K562 (cell line): ENCODE results near the gene HSD17B12. TPM values are rescaled to one million over a fixed set of nuclear protein-coding genes. Genes with fewer than 3 reads are reported as not detected.

ENCODE experiments used
- ATAC-seq: fragments of 200-7000 bp; cut with Tn5 transposase; 3 replicates; pipeline ENCODE4 v1.9.1; 2020; ENCODE audit warnings: moderate library complexity
- BruUV-seq: library from RNA; stranded (reverse); fragments of 400-500 nt; replicated peaks from 2 replicates; lab custom pipeline; 2021; lab: Mats Ljungman, UMichigan
- CTCF ChIA-PET: fragments of 300-600 bp; formaldehyde crosslinking; extraction: SDS; loops from one replicate; lab custom pipeline; 2021; ENCODE audit warnings: low intra/inter-chr PET ratio; lab: Yijun Ruan, JAX
- POLR2A ChIA-PET: fragments of 300-600, 350-650 bp; sonication (Branson Sonifier 250); formaldehyde crosslinking; extraction: SDS; loops from one replicate; lab custom pipeline; 2021; ENCODE audit warnings: antibody characterized with exemption, inconsistent platforms; lab: Yijun Ruan, JAX
- DNase-seq, 4 experiments: peaks; one replicate each; pipeline versions ENCODE4 v3.0.0 to v3.0.0-alpha.2; 2011 to 2018; ENCODE audit warnings: low spot score in 3 of 4, mixed read lengths in 3 of 4; ENCODE audit errors: extremely low read depth in 1 of 4
- FAIRE-seq: peaks from 2 replicates; lab custom pipeline; 2011; peaks lifted over from hg19 to GRCh38; lab: Jason Lieb, UNC
- H2AFZ ChIP-seq: 2 replicates; pipeline ENCODE4 v1.6.0; 2011; ENCODE audit warnings: low read depth, low read length, control low read depth, inconsistent platforms
- H3K27ac ChIP-seq: fragments of 200-600 bp; 3 replicates; pipeline ENCODE4 v1.8.0; 2011; ENCODE audit warnings: low read depth, mild to moderate bottlenecking, control low read depth, inconsistent platforms, low read length, moderate library complexity, mixed read lengths; ENCODE audit errors: extremely low read depth
- H3K27me3 ChIP-seq, 2 experiments: fragments of 300-600 bp in 1 of 2; 2 replicates in 1 of 2; 3 replicates in 1 of 2; pipeline versions ENCODE4 v1.6.0 to v1.8.0; 2011; ENCODE audit warnings: inconsistent platforms in 2 of 2, low read length in 2 of 2, mild to moderate bottlenecking in 1 of 2, mixed read lengths in 1 of 2, moderate library complexity in 1 of 2; ENCODE audit not compliant: control insufficient read depth in 2 of 2, insufficient read depth in 2 of 2
- H3K36me3 ChIP-seq: fragments of 300-600 bp; 3 replicates; pipeline ENCODE4 v1.8.0; 2011; ENCODE audit warnings: mild to moderate bottlenecking, low read length, inconsistent platforms; ENCODE audit not compliant: control insufficient read depth, insufficient read depth
- H3K4me1 ChIP-seq, 2 experiments: fragments of 200-600 bp in 1 of 2; replicated peaks in 1 of 2; 2 replicates in 1 of 2; 3 replicates in 1 of 2; pipeline versions ENCODE4 v1.5.1 to v1.8.0; 2011; ENCODE audit warnings: inconsistent platforms in 2 of 2, low read length in 2 of 2, mild to moderate bottlenecking in 1 of 2, mixed read lengths in 1 of 2, moderate library complexity in 1 of 2; ENCODE audit not compliant: control insufficient read depth in 2 of 2, insufficient read depth in 2 of 2
- H3K4me2 ChIP-seq: 2 replicates; pipeline ENCODE4 v1.6.1; 2011; ENCODE audit warnings: low read length, control low read depth, inconsistent platforms, mixed read lengths; ENCODE audit not compliant: insufficient read depth
- H3K4me3 ChIP-seq: fragments of 200-600 bp; sonication (generic), shearing (Covaris generic); 2 replicates; pipeline ENCODE4 v1.5.1; 2016; ENCODE audit warnings: control low read depth, inconsistent platforms
- H3K79me2 ChIP-seq: fragments of 200-600 bp; 3 replicates; pipeline ENCODE4 v1.8.0; 2011; ENCODE audit warnings: low read length, inconsistent platforms; ENCODE audit not compliant: control insufficient read depth, insufficient read depth
- H3K9ac ChIP-seq, 2 experiments: 2 replicates each; pipeline versions ENCODE4 v1.6.0 to v1.6.1; 2011; ENCODE audit warnings: low read depth in 2 of 2, low read length in 2 of 2, control low read depth in 1 of 2, inconsistent platforms in 1 of 2, mild to moderate bottlenecking in 1 of 2, mixed read lengths in 1 of 2; ENCODE audit not compliant: insufficient read depth in 1 of 2
- H3K9me1 ChIP-seq: one replicate; pipeline ENCODE4 v1.6.0; 2011; ENCODE audit warnings: inconsistent platforms, mild to moderate bottlenecking, low read length, moderate library complexity; ENCODE audit not compliant: control insufficient read depth, insufficient read depth
- H3K9me3 ChIP-seq: replicated peaks from 2 replicates; pipeline ENCODE4 v1.5.1; 2011; ENCODE audit warnings: low read depth, low read length, inconsistent platforms; ENCODE audit not compliant: control insufficient read depth, insufficient read depth
- H4K20me1 ChIP-seq: replicated peaks from 2 replicates; pipeline ENCODE4 v1.6.1; 2011; ENCODE audit warnings: low read length, inconsistent platforms, mixed read lengths; ENCODE audit not compliant: control insufficient read depth, insufficient read depth
- BCOR ChIP-seq: fragments of 450-650 bp; IDR thresholded peaks from 2 replicates; pipeline ENCODE4 v1.6.1; 2016
- CHAMP1 ChIP-seq: fragments of 450-650 bp; IDR thresholded peaks from 2 replicates; pipeline ENCODE4 v1.6.1; 2016; ENCODE audit warnings: mild to moderate bottlenecking
- CHCHD3 ChIP-seq: fragments of 250-450 bp; sonication (Bioruptor Pico); IDR thresholded peaks from 2 replicates; pipeline ENCODE4 v2.1.2; 2022; ENCODE audit warnings: mild to moderate bottlenecking
- FUS ChIP-seq: fragments of 200-400 bp; formaldehyde crosslinking; optimal IDR thresholded peaks from 2 replicates; pipeline ENCODE3; 2017; ENCODE audit warnings: low read depth, low read length
- KDM5B ChIP-seq: fragments of 200-600 bp; sonication (generic); IDR thresholded peaks from 2 replicates; pipeline ENCODE4 v1.6.1; 2012; ENCODE audit warnings: low read depth, mild to moderate bottlenecking, moderate library complexity, low read length, control low read depth, inconsistent platforms; ENCODE audit not compliant: insufficient replicate concordance
- LARP7 ChIP-seq: fragments of 450-650 bp; IDR thresholded peaks from 2 replicates; pipeline ENCODE4 v1.6.1; 2016
- PTBP1 ChIP-seq: fragments of 200-400 bp; formaldehyde crosslinking; IDR thresholded peaks from 2 replicates; pipeline ENCODE4 v1.6.1; 2017; ENCODE audit warnings: low read depth, low read length
- RBBP5 ChIP-seq: fragments of 200-600 bp; sonication (generic); IDR thresholded peaks from 2 replicates; pipeline ENCODE4 v1.6.1; 2012; ENCODE audit warnings: borderline replicate concordance, mild to moderate bottlenecking, low read length, control low read depth, inconsistent platforms; ENCODE audit not compliant: insufficient read depth, poor library complexity, severe bottlenecking
- RHOXF2B ChIP-seq: fragments of 250-450 bp; sonication (Bioruptor Pico); conservative IDR thresholded peaks from 2 replicates; pipeline ENCODE4 v1.5.1; 2021
- RNF2 ChIP-seq: sonication (generic); IDR thresholded peaks from 2 replicates; pipeline ENCODE4 v1.6.1; 2016
- ZNF586 ChIP-seq: fragments of 450-650 bp; formaldehyde crosslinking; conservative IDR thresholded peaks from 2 replicates; pipeline ENCODE4 v1.4.0; 2020; ENCODE audit warnings: mild to moderate bottlenecking, moderate library complexity
- WGBS: fragments of 100-300 bp; shearing (Covaris generic); methylation state at CpG from one replicate; pipeline ENCODE4 v1.1.6; 2016; ENCODE audit warnings: low coverage, mixed read lengths; ENCODE audit not compliant: insufficient coverage; ENCODE audit errors: missing lambda C conversion rate; 5-methylcytosine and 5-hydroxymethylcytosine counted together
- in situ Hi-C: fragments of 300-500 bp; cut with MboI; formaldehyde crosslinking; loops from 4 replicates; pipeline ENCODE4 v1.15.0; 2018; ENCODE audit warnings: inconsistent platforms, mixed read lengths
- intact Hi-C: fragments of 100-400 bp; cut with micrococcal nuclease; formaldehyde crosslinking; loops from 2 replicates; pipeline ENCODE4 v1.14.2; 2022
- polyA plus RNA-seq, 8 experiments: library from polyadenylated mRNA; depleted of rRNA in 4 of 8; stranded (reverse) in 5 of 8; unstranded in 3 of 8; fragments of >200 nt; fragmentation: Nextera tagmentation in 2 of 8; fragmentation: Illumina TruSeq in 1 of 8; extraction: Ambion mirVana in 2 of 8; extraction: Trizol in 1 of 8; gene quantifications; 2 replicates each; pipeline versions ENCODE4 v1.2.1 to v1.2.3, GENCODE V29; 2011 to 2014; ENCODE audit warnings: inconsistent platforms in 1 of 8, missing spikeins in 1 of 8
- total RNA-seq, 7 experiments: library from RNA; depleted of rRNA in 6 of 7; stranded (reverse); fragments of >200 nt in 6 of 7; fragmentation: Illumina TruSeq in 2 of 7; extraction: Trizol in 2 of 7; gene quantifications; 2 replicates each; pipeline versions ENCODE4 v1.2.1 to v1.2.3, GENCODE V29; 2011 to 2021; ENCODE audit warnings: low replicate concordance in 1 of 7
- TF ChIP-seq, protein P1 (sequence below), 2 experiments: IDR thresholded peaks; 2 replicates each; pipeline ENCODE4 v1.6.1; 2012; ENCODE audit warnings: improper control_type of control experiment in 2 of 2, low read depth in 2 of 2, low read length in 2 of 2, borderline replicate concordance in 1 of 2
- TF ChIP-seq, protein P2 (sequence below), 3 experiments: fragments of 200-800 bp in 1 of 3; fragments of 250-450 bp in 1 of 3; fragments of 450-650 bp in 1 of 3; sonication (Bioruptor Pico) in 1 of 3; sonication (Bioruptor generic) in 1 of 3; formaldehyde crosslinking in 1 of 3; IDR thresholded peaks; 2 replicates each; pipeline versions ENCODE4 v1.6.1 to v1.8.0; 2016 to 2022; ENCODE audit warnings: mild to moderate bottlenecking in 2 of 3, missing genetic modification characterization in 2 of 3, missing compliant biosample characterization in 1 of 3, moderate library complexity in 1 of 3

The HSD17B12 gene
- total and polyA plus RNA-seq, 9 of the 15 experiments (the other 6 are each of a cell fraction or from before 2014, with no cell fraction given), result 9.1 to 34.5 (median 23.3) TPM

- TF ChIP-seq LARP7 (no peak), FUS (no peak), RHOXF2B (CRISPR knock-in tag) (no peak), CHAMP1 (no peak), BCOR (no peak), RNF2 (no peak)
- TF ChIP-seq, protein P1, sequence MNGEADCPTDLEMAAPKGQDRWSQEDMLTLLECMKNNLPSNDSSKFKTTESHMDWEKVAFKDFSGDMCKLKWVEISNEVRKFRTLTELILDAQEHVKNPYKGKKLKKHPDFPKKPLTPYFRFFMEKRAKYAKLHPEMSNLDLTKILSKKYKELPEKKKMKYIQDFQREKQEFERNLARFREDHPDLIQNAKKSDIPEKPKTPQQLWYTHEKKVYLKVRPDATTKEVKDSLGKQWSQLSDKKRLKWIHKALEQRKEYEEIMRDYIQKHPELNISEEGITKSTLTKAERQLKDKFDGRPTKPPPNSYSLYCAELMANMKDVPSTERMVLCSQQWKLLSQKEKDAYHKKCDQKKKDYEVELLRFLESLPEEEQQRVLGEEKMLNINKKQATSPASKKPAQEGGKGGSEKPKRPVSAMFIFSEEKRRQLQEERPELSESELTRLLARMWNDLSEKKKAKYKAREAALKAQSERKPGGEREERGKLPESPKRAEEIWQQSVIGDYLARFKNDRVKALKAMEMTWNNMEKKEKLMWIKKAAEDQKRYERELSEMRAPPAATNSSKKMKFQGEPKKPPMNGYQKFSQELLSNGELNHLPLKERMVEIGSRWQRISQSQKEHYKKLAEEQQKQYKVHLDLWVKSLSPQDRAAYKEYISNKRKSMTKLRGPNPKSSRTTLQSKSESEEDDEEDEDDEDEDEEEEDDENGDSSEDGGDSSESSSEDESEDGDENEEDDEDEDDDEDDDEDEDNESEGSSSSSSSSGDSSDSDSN (IDR thresholded peaks at IDR 0.05; ENCODE audit: borderline replicate concordance in 1 of 2, low read depth in 2 of 2, low read length in 2 of 2), result no peak
These were observed 153.7 kb downstream of the HSD17B12 start (continued) for GRCh38 chr11:43834286-43834685.

DNA sequence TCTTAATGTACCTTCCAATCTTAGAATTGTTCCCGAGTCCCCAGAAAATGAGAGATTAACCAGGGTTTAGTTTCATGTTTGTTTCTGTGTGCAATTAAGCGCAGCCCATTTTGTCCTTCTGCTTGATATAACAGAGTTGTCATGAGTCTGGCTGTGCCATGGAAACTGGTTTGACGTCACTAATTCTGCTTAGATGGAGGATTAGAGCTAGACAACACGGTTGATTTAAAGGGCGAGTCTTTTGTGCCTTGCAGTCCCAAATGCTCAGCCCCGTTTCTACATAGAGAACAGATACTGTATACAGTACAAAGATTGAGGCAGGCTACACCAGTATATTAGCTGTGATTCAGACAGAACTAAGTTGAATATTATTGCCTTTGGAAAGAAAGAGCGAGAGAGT, 154.6 kb downstream of the HSD17B12 start:
- no peak overlapping the region for H3K27ac ChIP-seq
- no TSS peak for BruUV-seq
- FAIRE-seq (no peak), ATAC-seq (no peak), DNase-seq (no peak)
- WGBS, result 29% methylated on average over 7 of the region's 7 CpGs
- no peaks in the 10 kb centered on the region for H3K36me3 ChIP-seq
- H3K79me2 ChIP-seq, result no peaks in the 10 kb centered on the region
- H3K9me3 ChIP-seq, result no peaks in the 10 kb centered on the region
- POLR2A ChIA-PET, result interaction anchor here (1.2 kb wide), 1 partner anchor 21 kb away, joined by 3 read pairs; no protein-coding TSS in a partner anchor
- H3K4me1 ChIP-seq, result no peaks in the 10 kb centered on the region
- intact Hi-C loops (no loop called here), in situ Hi-C loops (no loop called here)
- no peak overlapping the region for H3K4me3 ChIP-seq
- no peaks in the 10 kb centered on the region for H4K20me1 ChIP-seq
- H3K4me2 ChIP-seq, result no peak overlapping the region
- no peak overlapping the region for H2AFZ ChIP-seq
- H3K9ac ChIP-seq, result no peak overlapping the region
- CTCF ChIA-PET, result no interaction called here
- no peaks in the 10 kb centered on the region for H3K9me1 ChIP-seq
- no peaks in the 10 kb centered on the region; a peak in 1 of 5 replicates for H3K27me3 ChIP-seq
- TF ChIP-seq RBBP5 (no peak), ZNF586 (CRISPR knock-in tag) (no peak), CHCHD3 (CRISPR knock-in tag) (no peak), PTBP1 (no peak), KDM5B (no peak)
- TF ChIP-seq, protein P2, sequence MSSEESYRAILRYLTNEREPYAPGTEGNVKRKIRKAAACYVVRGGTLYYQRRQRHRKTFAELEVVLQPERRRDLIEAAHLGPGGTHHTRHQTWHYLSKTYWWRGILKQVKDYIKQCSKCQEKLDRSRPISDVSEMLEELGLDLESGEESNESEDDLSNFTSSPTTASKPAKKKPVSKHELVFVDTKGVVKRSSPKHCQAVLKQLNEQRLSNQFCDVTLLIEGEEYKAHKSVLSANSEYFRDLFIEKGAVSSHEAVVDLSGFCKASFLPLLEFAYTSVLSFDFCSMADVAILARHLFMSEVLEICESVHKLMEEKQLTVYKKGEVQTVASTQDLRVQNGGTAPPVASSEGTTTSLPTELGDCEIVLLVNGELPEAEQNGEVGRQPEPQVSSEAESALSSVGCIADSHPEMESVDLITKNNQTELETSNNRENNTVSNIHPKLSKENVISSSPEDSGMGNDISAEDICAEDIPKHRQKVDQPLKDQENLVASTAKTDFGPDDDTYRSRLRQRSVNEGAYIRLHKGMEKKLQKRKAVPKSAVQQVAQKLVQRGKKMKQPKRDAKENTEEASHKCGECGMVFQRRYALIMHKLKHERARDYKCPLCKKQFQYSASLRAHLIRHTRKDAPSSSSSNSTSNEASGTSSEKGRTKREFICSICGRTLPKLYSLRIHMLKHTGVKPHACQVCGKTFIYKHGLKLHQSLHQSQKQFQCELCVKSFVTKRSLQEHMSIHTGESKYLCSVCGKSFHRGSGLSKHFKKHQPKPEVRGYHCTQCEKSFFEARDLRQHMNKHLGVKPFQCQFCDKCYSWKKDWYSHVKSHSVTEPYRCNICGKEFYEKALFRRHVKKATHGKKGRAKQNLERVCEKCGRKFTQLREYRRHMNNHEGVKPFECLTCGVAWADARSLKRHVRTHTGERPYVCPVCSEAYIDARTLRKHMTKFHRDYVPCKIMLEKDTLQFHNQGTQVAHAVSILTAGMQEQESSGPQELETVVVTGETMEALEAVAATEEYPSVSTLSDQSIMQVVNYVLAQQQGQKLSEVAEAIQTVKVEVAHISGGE (CRISPR knock-in tag; IDR thresholded peaks at IDR 0.05), result no peak
